Thyroid gland (tissue), 4 donors: Measurements from ENCODE around the gene C20orf173. TPM values are rescaled to one million over a fixed set of nuclear protein-coding genes. Genes with fewer than 3 reads are reported as not detected.
"Not testable (repeated sequence)": the region's sequence is repeated elsewhere in the genome, so short reads cannot be mapped to it uniquely, and the experiment has no call there.

Experiments used
- DNase-seq, 2 donors: peaks; one replicate each; pipeline ENCODE4 v3.0.0-alpha.2; 2019
- H3K27ac ChIP-seq, 3 donors: fragments of 200-600 bp; sonication (generic); 1 replicate in 2 of 3; 2 replicates in 1 of 3; pipeline ENCODE4 v1.5.1; 2016 to 2019; ENCODE audit warnings: mild to moderate bottlenecking in 1 of 3, moderate library complexity in 1 of 3
- H3K27me3 ChIP-seq: fragments of 200-600 bp; sonication (generic); one replicate; pipeline ENCODE4 v1.5.1; 2019
- H3K36me3 ChIP-seq, 2 donors: fragments of 200-600 bp; sonication (generic); one replicate each; pipeline ENCODE4 v1.5.1; 2016 to 2019
- H3K4me1 ChIP-seq, 2 donors: fragments of 200-600 bp; sonication (generic); one replicate each; pipeline ENCODE4 v1.5.1; 2017 to 2019
- H3K4me3 ChIP-seq, 3 donors: fragments of 200-600 bp; sonication (generic); replicated peaks in 1 of 3; 1 replicate in 2 of 3; 2 replicates in 1 of 3; pipeline ENCODE4 v1.5.1; 2016; ENCODE audit warnings: mild to moderate bottlenecking in 1 of 3
- H3K9me3 ChIP-seq: fragments of 200-600 bp; sonication (generic); one replicate; pipeline ENCODE4 v1.5.1; 2017
- POLR2A ChIP-seq, 2 donors: fragments of 450-650 bp; IDR thresholded peaks; one replicate each; pipeline ENCODE4 v1.6.1; 2017; ENCODE audit warnings: antibody characterized with exemption in 2 of 2, mild to moderate bottlenecking in 2 of 2, moderate library complexity in 1 of 2
- WGBS, 2 donors: methylation state at CpG; one replicate each; pipeline ENCODE4 v1.1.5; 2017; 5-methylcytosine and 5-hydroxymethylcytosine counted together
- intact Hi-C: fragments of 100-400 bp; cut with DNase I; formaldehyde crosslinking; loops from one replicate; pipeline ENCODE4 v1.15.1; 2023
- total RNA-seq, 4 donors: library from RNA; depleted of rRNA; stranded (reverse); fragments of >200 nt; gene quantifications; one replicate each; pipeline ENCODE4 v1.2.3, GENCODE V29; 2016
- TF ChIP-seq, protein P1 (sequence below), 6 experiments: fragments of 200-600 bp in 3 of 6; fragments of 450-650 bp in 3 of 6; sonication (generic) in 3 of 6; IDR thresholded peaks; one replicate each; pipeline ENCODE4 v1.5.1; 2016 to 2019; ENCODE audit warnings: antibody characterized with exemption in 6 of 6, mild to moderate bottlenecking in 2 of 6, inconsistent platforms in 1 of 6, moderate library complexity in 1 of 6

Gene C20orf173
- total RNA-seq, 4 donors from 2014 or later: not detected

DNA sequence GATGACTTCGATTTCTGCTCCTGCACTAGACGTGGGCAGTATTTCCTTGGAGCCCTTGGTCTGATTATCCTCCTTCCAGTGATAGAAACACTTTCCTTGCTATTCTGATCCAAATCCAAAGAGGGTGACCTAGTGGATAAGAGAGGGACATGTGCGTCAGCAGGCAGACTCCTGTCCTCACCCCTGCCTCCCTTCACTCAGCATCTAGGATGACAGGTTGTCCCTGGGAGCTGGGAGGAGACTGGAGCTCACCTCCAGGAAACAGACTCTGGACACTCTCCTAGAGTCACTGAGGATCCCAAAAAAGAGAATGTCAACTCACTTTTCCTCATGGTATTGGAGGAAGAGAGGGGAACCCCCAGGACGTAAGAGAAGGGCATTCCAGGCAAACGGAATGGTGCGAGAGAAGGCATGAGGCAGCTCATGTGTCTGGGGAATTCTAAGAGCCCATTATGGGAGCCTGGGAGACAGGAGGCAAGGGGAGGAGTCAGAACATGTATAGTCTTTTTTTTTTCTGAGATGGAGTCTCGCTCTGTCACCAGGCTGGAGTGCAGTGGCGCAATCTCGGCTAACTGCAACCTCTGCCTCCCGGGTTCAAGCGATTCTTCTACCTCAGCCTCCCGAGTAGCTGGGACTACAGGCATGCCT is 2.2 kb downstream of the C20orf173 start:
- no peak for DNase-seq
- 72 to 84% methylated on average over 12 of the region's 12 CpGs for WGBS, 2 donors
- Histone ChIP-seq H3K4me1 (no peaks in the 10 kb centered on the region), H3K27ac (no peak overlapping the region), H3K4me3 (no peak overlapping the region), H3K9me3 (no peaks in the 10 kb centered on the region), H3K27me3 (no peaks in the 10 kb centered on the region), H3K36me3 (no peaks in the 10 kb centered on the region)
- TF ChIP-seq, protein P1, sequence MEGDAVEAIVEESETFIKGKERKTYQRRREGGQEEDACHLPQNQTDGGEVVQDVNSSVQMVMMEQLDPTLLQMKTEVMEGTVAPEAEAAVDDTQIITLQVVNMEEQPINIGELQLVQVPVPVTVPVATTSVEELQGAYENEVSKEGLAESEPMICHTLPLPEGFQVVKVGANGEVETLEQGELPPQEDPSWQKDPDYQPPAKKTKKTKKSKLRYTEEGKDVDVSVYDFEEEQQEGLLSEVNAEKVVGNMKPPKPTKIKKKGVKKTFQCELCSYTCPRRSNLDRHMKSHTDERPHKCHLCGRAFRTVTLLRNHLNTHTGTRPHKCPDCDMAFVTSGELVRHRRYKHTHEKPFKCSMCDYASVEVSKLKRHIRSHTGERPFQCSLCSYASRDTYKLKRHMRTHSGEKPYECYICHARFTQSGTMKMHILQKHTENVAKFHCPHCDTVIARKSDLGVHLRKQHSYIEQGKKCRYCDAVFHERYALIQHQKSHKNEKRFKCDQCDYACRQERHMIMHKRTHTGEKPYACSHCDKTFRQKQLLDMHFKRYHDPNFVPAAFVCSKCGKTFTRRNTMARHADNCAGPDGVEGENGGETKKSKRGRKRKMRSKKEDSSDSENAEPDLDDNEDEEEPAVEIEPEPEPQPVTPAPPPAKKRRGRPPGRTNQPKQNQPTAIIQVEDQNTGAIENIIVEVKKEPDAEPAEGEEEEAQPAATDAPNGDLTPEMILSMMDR (IDR thresholded peaks at IDR 0.05): no peak
- TF ChIP-seq POLR2A (IDR thresholded peaks at IDR 0.05): no peak
- intact Hi-C loops: no loop called here

DNA sequence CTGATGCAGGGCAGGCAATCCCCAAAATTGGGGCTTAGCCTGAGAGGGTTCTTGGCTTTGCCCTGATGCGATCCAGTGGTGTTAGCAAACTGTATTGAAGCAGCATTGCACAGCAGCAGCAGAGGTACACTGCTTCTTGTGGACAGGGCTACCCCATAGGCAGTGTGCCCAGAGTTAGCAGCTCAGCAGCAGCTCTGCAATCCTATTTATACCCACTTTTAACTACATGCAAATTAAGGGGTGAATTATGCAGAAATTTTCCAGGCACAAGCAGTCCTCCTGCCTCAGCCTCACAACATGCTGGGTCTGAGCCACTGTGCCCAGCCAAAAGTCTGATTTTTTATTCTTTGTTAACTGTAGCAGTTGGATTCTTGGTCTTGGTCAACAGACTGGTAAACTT is 3.8 kb downstream of the C20orf173 start:
- H3K36me3 ChIP-seq: no peaks in the 10 kb centered on the region
- no peak overlapping the region for H3K4me3 ChIP-seq
- no peak overlapping the region for H3K27ac ChIP-seq
- H3K27me3 ChIP-seq: no peaks in the 10 kb centered on the region
- no peaks in the 10 kb centered on the region for H3K9me3 ChIP-seq
- 94 to 100% methylated on average over 1 of the region's 1 CpG for WGBS, 2 donors
- no peak for DNase-seq
- TF ChIP-seq, protein P1 (IDR thresholded peaks at IDR 0.05): no peak
- TF ChIP-seq POLR2A (IDR thresholded peaks at IDR 0.05): no peak
- H3K4me1 ChIP-seq: no peaks in the 10 kb centered on the region
- intact Hi-C loops: no loop called here

DNA sequence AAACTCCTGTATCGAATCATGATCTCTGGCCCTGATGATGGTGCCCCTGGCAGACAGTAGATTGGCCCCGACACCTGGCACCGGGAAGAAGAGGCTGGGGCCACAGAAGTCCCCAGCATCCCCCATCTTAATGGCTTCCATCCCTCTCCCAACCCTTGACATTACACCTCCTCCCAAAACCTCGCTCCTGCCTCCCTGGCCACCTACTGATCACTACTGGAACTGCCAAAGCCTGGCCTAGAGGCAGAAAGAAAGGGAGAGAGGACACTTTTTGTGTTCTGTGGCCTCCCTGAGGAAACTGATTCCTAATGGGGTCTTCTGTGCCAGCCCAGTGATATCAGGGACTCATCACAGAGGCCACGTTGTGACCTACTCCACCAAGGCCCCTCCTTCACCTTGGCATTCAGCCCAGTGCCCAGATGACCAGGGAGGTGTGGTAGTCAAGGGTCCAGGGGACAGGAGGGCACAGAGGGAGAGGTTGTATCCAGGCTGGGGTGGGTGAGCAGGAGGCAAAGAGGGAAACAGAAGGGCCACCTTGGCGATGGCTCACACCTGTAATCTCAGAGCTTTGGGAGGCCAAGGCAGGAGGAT is 6.1 kb downstream of the C20orf173 start:
- DNase-seq: peak in 1 of 2 donors; percentile 8
- Histone ChIP-seq H3K27me3 (no peaks in the 10 kb centered on the region), H3K4me1 (no peaks in the 10 kb centered on the region), H3K4me3 (no peak overlapping the region), H3K9me3 (no peaks in the 10 kb centered on the region), H3K36me3 (no peaks in the 10 kb centered on the region), H3K27ac (no peak overlapping the region)
- TF ChIP-seq POLR2A (IDR thresholded peaks at IDR 0.05): no peak
- TF ChIP-seq, protein P1 (IDR thresholded peaks at IDR 0.05): peak in 2 of 6 experiments; percentile 20 to 39
- intact Hi-C loops: no loop called here
- 56 to 72% methylated on average over 6 of the region's 6 CpGs for WGBS, 2 donors

DNA sequence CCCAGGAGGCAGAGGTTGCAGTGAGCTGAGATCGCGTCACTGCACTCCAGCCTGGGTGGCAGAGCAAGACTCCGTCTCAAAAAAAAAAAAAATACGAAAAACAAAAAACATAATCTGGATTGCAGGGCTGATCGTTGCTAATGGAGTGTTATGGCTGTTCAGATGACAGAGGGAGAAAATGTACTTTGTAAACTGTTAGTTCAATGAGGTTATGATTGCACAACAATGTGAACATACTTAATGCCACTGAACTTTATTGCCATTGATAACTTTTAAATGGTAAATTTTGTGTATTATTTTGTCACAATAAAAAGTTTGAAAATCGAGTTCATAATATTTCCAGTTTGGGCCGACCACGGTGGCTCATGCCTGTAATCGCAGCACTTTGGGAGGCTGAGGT is 10.5 kb downstream of the C20orf173 start:
- H3K9me3 ChIP-seq: no peaks in the 10 kb centered on the region
- no peak for DNase-seq
- WGBS, 2 donors: 82 to 85% methylated on average over 9 of the region's 9 CpGs
- TF ChIP-seq, protein P1 (IDR thresholded peaks at IDR 0.05): no peak
- TF ChIP-seq POLR2A (IDR thresholded peaks at IDR 0.05): no peak
- no peak overlapping the region for H3K4me3 ChIP-seq
- no peaks in the 10 kb centered on the region for H3K4me1 ChIP-seq
- no peaks in the 10 kb centered on the region for H3K36me3 ChIP-seq
- no peak overlapping the region for H3K27ac ChIP-seq
- intact Hi-C loops: no loop called here
- no peaks in the 10 kb centered on the region for H3K27me3 ChIP-seq

DNA sequence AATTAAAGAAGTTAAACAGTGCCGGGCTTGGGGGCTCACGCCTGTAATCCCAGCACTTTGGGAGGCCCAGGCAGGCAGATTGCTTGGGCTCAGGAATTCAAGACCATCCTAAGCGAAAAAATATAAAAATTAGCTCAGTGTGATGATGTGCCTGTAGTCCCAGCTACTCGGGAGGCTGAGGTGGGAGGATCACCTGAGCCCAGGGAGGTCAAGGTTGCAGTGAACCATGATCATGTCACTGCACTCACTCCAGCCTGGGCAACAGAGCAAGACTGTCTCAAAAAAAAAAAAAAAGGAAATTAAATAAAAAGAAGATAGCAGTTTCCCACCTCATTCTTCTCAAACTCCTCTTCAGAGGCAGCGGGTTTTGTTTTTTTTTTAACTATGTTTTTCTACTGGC is 11.7 kb downstream of the C20orf173 start:
- H3K27me3 ChIP-seq, intact Hi-C loops, H3K4me1 ChIP-seq, DNase-seq, H3K27ac ChIP-seq, H3K9me3 ChIP-seq, H3K36me3 ChIP-seq, H3K4me3 ChIP-seq: not testable (repeated sequence)
- 81 to 95% methylated on average over 5 of the region's 5 CpGs for WGBS, 2 donors
